Measurements from ENCODE around the gene RAB33B. TPM values are rescaled to one million over a fixed set of nuclear protein-coding genes. Genes with fewer than 3 reads are reported as not detected.

Gene RAB33B
- total and polyA plus RNA-seq, 8 donors = 2.4 to 7.5 (median 4.7) TPM

- TF ChIP-seq CTCF (IDR thresholded peaks at IDR 0.05) = no peak
- no peak for FAIRE-seq
- 77 to 79% methylated on average over 8 of the region's 8 CpGs for WGBS, 2 donors
- intact Hi-C loops (cut with DNase I) = no loop called here
- no peaks in the 10 kb centered on the region for H3K9me3 ChIP-seq
- DNase-seq = no peak
- H3K36me3 ChIP-seq = peaks cover 3 to 31% (median 3%) of the 10 kb centered on the region in 3 donors
- no peaks in the 10 kb centered on the region for H3K4me1 ChIP-seq
- no peak overlapping the region for H3K4me3 ChIP-seq
- ATAC-seq = no peak
- no peak overlapping the region for H3K27ac ChIP-seq
- no peaks in the 10 kb centered on the region for H3K27me3 ChIP-seq
These were observed 60.6 kb downstream of the RAB33B start for GRCh38 chr4:139514382-139515059.

- H3K9me3 ChIP-seq = no peaks in the 10 kb centered on the region
- no peaks in the 10 kb centered on the region for H3K27me3 ChIP-seq
- FAIRE-seq (no peak), DNase-seq (no peak), ATAC-seq (no peak)
- H3K27ac ChIP-seq = no peak overlapping the region
- WGBS, 2 donors = 52 to 58% methylated on average over 4 of the region's 4 CpGs
- intact Hi-C loops (cut with DNase I) = no loop called here
- H3K36me3 ChIP-seq = peaks cover 3 to 41% (median 3%) of the 10 kb centered on the region in 3 donors
- no peak for TF ChIP-seq CTCF (IDR thresholded peaks at IDR 0.05)
- no peak overlapping the region for H3K4me3 ChIP-seq
- no peaks in the 10 kb centered on the region for H3K4me1 ChIP-seq
These were observed 61.6 kb downstream of the RAB33B start for GRCh38 chr4:139515531-139515958.

GRCh38 chr4:139521754-139522401 is 68.0 kb downstream of the RAB33B start:
- no peak for FAIRE-seq
- ATAC-seq = no peak
- no peaks in the 10 kb centered on the region for H3K9me3 ChIP-seq
- intact Hi-C loops (cut with DNase I) = no loop called here
- DNase-seq = no peak
- no peaks in the 10 kb centered on the region for H3K27me3 ChIP-seq
- peaks cover 3 to 48% (median 3%) of the 10 kb centered on the region in 3 donors for H3K36me3 ChIP-seq
- H3K27ac ChIP-seq = no peak overlapping the region
- TF ChIP-seq CTCF (IDR thresholded peaks at IDR 0.05) = no peak
- WGBS, 2 donors = 91 to 94% methylated on average over 4 of the region's 4 CpGs
- H3K4me1 ChIP-seq = no peaks in the 10 kb centered on the region
- no peak overlapping the region for H3K4me3 ChIP-seq

- DNase-seq (no peak), FAIRE-seq (no peak), ATAC-seq (no peak)
- peaks cover 3 to 44% (median 3%) of the 10 kb centered on the region in 3 donors for H3K36me3 ChIP-seq
- H3K4me3 ChIP-seq = no peak overlapping the region
- TF ChIP-seq CTCF (IDR thresholded peaks at IDR 0.05) = no peak
- H3K9me3 ChIP-seq = no peaks in the 10 kb centered on the region
- no peak overlapping the region for H3K27ac ChIP-seq
- WGBS, 2 donors = 63 to 70% methylated on average over 4 of the region's 4 CpGs
- no peaks in the 10 kb centered on the region for H3K27me3 ChIP-seq
- intact Hi-C loops (cut with DNase I) = no loop called here
- no peaks in the 10 kb centered on the region for H3K4me1 ChIP-seq
These were observed 68.5 kb downstream of the RAB33B start for GRCh38 chr4:139522457-139522856.

GRCh38 chr4:139523076-139523475 is 69.2 kb downstream of the RAB33B start:
- intact Hi-C loops (cut with DNase I) = no loop called here
- DNase-seq (no peak), ATAC-seq (no peak), FAIRE-seq (no peak)
- TF ChIP-seq CTCF (IDR thresholded peaks at IDR 0.05) = no peak
- Histone ChIP-seq H3K4me1 (no peaks in the 10 kb centered on the region), H3K27ac (no peak overlapping the region), H3K27me3 (no peaks in the 10 kb centered on the region), H3K36me3 (peaks cover 3 to 46% (median 3%) of the 10 kb centered on the region in 3 donors), H3K9me3 (no peaks in the 10 kb centered on the region), H3K4me3 (no peak overlapping the region)
- 72 to 86% methylated on average over 1 of the region's 1 CpG for WGBS, 2 donors

Data from pancreas (tissue), 10 donors.